Aorta (tissue), 5 donors: ENCODE data around the gene POLL. TPM values are rescaled to one million over a fixed set of nuclear protein-coding genes. Genes with fewer than 3 reads are reported as not detected.
A peak's percentile ranks its signal among the peaks of the same experiment; 100 is the strongest.

Source experiments
- ATAC-seq: fragments of 200-7000 bp; cut with Tn5 transposase; one replicate; pipeline ENCODE4 v1.9.1; 2022; ENCODE audit warnings: moderate library complexity; ENCODE audit not compliant: low FRiP score
- DNase-seq, 2 donors: peaks; one replicate each; pipeline ENCODE4 v3.0.0-alpha.2; 2020
- H3K27ac ChIP-seq, 2 donors: one replicate each; pipeline ENCODE4 v1.5.1; 2013; ENCODE audit warnings: low read length in 2 of 2, mild to moderate bottlenecking in 2 of 2, moderate library complexity in 2 of 2, control low read depth in 1 of 2, inconsistent platforms in 1 of 2, low read depth in 1 of 2
- H3K27me3 ChIP-seq, 2 donors: one replicate each; pipeline ENCODE4 v1.6.1; 2013; ENCODE audit warnings: control low read depth in 1 of 2, low read length in 1 of 2, mild to moderate bottlenecking in 1 of 2, moderate library complexity in 1 of 2; ENCODE audit not compliant: insufficient read depth in 2 of 2, control insufficient read depth in 1 of 2
- H3K36me3 ChIP-seq, 2 donors: one replicate each; pipeline ENCODE4 v1.6.1; 2013; ENCODE audit warnings: control low read depth in 1 of 2, low read length in 1 of 2, mild to moderate bottlenecking in 1 of 2; ENCODE audit not compliant: insufficient read depth in 2 of 2, control insufficient read depth in 1 of 2
- H3K4me1 ChIP-seq, 2 donors: one replicate each; pipeline ENCODE4 v1.6.1; 2013; ENCODE audit warnings: low read length in 2 of 2, control low read depth in 1 of 2, mild to moderate bottlenecking in 1 of 2, moderate library complexity in 1 of 2; ENCODE audit not compliant: insufficient read depth in 2 of 2, control insufficient read depth in 1 of 2
- H3K4me3 ChIP-seq, 2 donors: one replicate each; pipeline ENCODE4 v1.5.1; 2013; ENCODE audit warnings: low read length in 2 of 2, control low read depth in 1 of 2, mild to moderate bottlenecking in 1 of 2
- H3K9me3 ChIP-seq: one replicate; pipeline ENCODE4 v1.6.1; 2013; ENCODE audit warnings: mild to moderate bottlenecking, low read length; ENCODE audit not compliant: control insufficient read depth
- WGBS, 2 donors: extraction: QIAGEN DNeasy Blood & Tissue Kit; methylation state at CpG; one replicate each; pipeline ENCODE4 v1.1.7; 2013; 5-methylcytosine and 5-hydroxymethylcytosine counted together
- intact Hi-C, 2 donors: fragments of 100-400 bp; cut with DNase I; formaldehyde crosslinking; loops; one replicate each; pipeline versions ENCODE4 v1.14.2 to v1.15.0; 2022
- polyA plus RNA-seq, 2 donors: library from polyadenylated mRNA; stranded (reverse); fragments of 200-250 nt; gene quantifications; one replicate each; pipeline ENCODE4 v1.2.3, GENCODE V29; 2013
- total RNA-seq, 2 donors: library from RNA; stranded (reverse); fragmentation: NEBNext Ultra II Directional; extraction: Animal tissue kit (Norgen Biotek cat#: 25700); gene quantifications; one replicate each; pipeline ENCODE4 v1.2.1, GENCODE V29; 2021
- donor health status: healthy with polysubstance abuse.
- donor health status: Bipolar disorder and iron deficiency.
- donor health status: DM: no; HTN: no; CAD: no.
- donor health status: DM: no; HTN: no; CAD: no.
- donor health status: DM: yes; HTN: yes; CAD: no.

POLL gene
- total and polyA plus RNA-seq, 4 donors: 13.3 to 53.8 (median 24.2) TPM

DNA sequence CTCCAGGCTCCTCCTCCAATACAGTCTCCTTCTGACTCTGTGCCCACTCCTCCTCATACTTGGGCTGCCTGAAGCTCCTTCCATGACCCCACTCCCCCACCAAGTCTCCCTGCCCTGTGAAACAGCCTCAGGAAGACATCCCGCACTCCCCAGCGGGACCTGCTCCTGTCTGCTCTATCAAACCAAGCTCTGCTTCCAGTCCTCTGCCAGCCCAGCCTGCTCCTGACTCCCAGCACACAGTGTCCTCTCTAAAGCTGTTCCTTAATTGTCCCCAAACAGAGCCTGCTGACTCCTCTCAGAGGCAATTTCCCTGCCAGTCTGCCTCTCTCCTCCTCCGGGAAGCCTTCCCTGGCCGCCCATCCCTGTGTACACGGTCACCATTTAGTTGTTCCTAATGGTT lies 9.9 kb downstream of the POLL start:
- no peak overlapping the region for H3K27ac ChIP-seq
- no peak overlapping the region for H3K4me3 ChIP-seq
- no peaks in the 10 kb centered on the region for H3K9me3 ChIP-seq
- H3K27me3 ChIP-seq: no peaks in the 10 kb centered on the region
- intact Hi-C loops: no loop called here
- WGBS, 2 donors: 89 to 91% methylated on average over 5 of the region's 5 CpGs
- H3K36me3 ChIP-seq: no peaks in the 10 kb centered on the region
- no peak for ATAC-seq
- H3K4me1 ChIP-seq: no peaks in the 10 kb centered on the region
- no peak for DNase-seq

DNA sequence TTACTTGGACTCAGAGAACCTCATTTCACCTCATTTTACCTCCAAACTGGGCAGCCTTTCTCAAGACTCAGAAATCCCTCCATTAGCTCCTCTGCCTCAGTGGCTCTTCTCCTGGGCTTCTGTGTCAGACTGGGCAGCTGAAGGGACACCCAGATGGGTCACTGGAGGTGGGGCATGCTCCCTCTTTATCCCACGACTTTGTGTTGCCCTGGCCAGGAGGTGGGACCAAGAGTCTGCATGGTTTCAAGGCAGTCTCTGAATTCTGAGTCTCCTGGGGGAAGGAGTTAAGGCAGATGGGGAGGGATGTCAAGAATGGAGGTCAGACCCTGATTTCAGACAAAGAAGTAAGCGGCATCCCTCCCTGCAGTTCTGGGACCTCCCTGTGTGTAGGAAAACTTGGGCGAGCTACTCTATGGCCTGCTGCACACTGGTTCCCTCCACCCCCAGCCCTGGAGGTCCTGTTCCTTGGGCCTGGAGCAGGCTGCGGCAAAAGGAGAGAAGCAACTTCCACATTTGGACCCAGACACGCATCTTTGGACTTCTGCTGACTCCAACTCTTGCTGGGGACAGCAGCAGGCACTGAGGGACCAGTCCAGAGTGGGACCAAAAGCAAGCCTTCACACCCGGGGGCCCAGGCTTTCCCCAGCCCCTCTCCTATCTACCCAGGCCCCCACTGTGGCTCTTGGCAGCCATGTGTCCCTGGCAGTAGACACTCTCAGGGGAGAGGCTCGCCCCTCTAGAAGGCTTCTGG lies 10.8 kb downstream of the POLL start:
- WGBS, 2 donors: 87 to 92% methylated on average over 7 of the region's 7 CpGs
- no peaks in the 10 kb centered on the region for H3K4me1 ChIP-seq
- H3K36me3 ChIP-seq: no peaks in the 10 kb centered on the region
- DNase-seq (peak in 1 of 2 donors; percentile 52), ATAC-seq (no peak)
- H3K9me3 ChIP-seq: peaks cover 3% of the 10 kb centered on the region
- H3K4me3 ChIP-seq: no peak overlapping the region
- no peaks in the 10 kb centered on the region for H3K27me3 ChIP-seq
- intact Hi-C loops: no loop called here
- H3K27ac ChIP-seq: no peak overlapping the region

DNA sequence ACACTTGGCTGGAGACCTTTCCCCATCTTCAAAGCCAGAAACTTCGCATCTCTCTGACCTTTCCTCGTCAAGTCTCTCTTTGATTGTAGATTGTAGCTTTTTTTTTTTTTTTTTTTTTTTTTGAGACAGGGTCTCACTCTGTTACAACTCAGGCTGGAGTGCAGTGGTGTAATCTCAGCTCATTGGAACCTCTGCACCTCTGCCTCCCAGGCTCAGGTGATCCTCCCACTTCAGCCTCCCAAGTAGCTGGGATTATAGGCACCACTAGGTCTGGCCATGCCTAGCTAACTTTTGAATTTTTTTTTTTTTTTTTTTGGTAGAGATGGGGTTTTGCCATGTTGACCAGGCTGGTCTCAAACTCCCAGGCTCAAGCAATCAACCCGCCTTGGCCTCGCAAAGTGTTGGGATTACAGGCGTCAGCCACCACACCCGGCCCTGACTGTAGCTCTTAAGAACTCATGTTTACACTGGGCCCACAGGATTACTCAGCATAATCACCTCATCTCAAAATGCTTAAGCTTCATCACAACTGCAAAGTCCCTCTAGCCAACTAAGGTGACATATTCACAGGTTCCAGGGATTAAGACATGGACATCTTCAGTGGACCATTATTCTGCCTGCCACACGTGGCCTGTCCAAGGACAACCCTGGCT lies 11.7 kb downstream of the POLL start:
- Histone ChIP-seq H3K4me1 (no peaks in the 10 kb centered on the region), H3K36me3 (no peaks in the 10 kb centered on the region), H3K4me3 (no peak overlapping the region), H3K27ac (no peak overlapping the region), H3K9me3 (peaks cover 3% of the 10 kb centered on the region), H3K27me3 (no peaks in the 10 kb centered on the region)
- DNase-seq: peak in 1 of 2 donors; percentile 14
- intact Hi-C loops: no loop called here
- 91 to 92% methylated on average over 7 of the region's 7 CpGs for WGBS, 2 donors
- ATAC-seq: no peak

DNA sequence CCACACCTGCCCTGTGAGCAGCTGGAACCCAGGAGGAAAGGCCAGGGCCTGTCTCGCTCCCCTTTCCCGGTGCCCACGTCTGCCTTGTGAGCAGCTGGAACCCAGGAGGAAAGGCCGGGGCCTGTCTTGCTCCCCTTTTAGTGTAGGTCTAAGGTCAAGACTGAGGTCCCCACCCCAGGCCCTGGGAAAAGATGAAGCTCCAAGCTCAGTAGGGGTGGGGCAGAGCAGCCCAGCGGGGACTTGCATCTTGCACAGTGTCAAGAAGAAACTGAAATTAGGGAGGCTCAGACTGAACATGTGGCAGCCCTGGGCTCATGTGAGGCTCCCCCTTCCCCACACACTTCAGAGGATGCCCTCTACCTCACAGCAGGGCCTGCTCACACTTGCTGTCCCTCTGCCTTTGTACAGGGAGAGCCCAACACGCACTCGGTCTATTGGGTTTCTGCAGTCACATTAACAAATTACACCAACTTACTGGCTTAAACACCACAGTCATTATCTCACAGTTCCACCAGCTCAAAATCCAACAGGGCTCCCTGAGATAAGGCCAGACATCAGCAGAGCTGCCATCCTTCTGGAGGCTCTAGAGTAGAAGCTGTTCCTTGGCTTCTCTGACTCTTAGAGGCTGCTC lies 12.4 kb downstream of the POLL start:
- Histone ChIP-seq H3K4me3 (no peak overlapping the region), H3K27ac (no peak overlapping the region), H3K27me3 (no peaks in the 10 kb centered on the region), H3K9me3 (peaks cover 3% of the 10 kb centered on the region), H3K36me3 (no peaks in the 10 kb centered on the region), H3K4me1 (no peaks in the 10 kb centered on the region)
- ATAC-seq (no peak), DNase-seq (no peak)
- 88 to 95% methylated on average over 7 of the region's 7 CpGs for WGBS, 2 donors
- intact Hi-C loops: no loop called here

DNA sequence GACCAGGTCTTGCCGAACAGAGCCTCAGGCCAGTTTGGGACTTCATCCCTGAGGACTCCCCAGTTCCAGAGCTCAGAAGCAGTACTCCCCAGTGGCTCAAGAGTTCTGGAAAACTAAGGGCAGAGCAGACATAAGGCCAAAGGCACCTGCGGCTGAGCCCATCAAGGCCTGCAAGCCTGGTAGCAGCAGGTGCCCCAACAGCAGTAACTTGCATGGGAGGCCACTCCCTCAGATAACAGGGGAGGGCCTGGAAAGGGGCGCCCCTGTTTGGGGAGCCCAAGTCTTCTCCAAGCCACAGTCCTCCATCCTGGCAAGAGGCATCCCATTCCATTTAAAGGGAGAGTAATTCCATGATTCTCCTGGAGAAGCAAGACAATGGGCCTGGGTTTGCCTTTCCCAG lies 13.0 kb downstream of the POLL start:
- intact Hi-C loops: no loop called here
- Histone ChIP-seq H3K9me3 (peaks cover 3% of the 10 kb centered on the region), H3K4me3 (no peak overlapping the region), H3K27ac (no peak overlapping the region), H3K36me3 (no peaks in the 10 kb centered on the region), H3K27me3 (no peaks in the 10 kb centered on the region), H3K4me1 (no peaks in the 10 kb centered on the region)
- no peak for ATAC-seq
- peak in 1 of 2 donors; percentile 33 for DNase-seq
- WGBS, 2 donors: 87 to 90% methylated on average over 3 of the region's 3 CpGs

DNA sequence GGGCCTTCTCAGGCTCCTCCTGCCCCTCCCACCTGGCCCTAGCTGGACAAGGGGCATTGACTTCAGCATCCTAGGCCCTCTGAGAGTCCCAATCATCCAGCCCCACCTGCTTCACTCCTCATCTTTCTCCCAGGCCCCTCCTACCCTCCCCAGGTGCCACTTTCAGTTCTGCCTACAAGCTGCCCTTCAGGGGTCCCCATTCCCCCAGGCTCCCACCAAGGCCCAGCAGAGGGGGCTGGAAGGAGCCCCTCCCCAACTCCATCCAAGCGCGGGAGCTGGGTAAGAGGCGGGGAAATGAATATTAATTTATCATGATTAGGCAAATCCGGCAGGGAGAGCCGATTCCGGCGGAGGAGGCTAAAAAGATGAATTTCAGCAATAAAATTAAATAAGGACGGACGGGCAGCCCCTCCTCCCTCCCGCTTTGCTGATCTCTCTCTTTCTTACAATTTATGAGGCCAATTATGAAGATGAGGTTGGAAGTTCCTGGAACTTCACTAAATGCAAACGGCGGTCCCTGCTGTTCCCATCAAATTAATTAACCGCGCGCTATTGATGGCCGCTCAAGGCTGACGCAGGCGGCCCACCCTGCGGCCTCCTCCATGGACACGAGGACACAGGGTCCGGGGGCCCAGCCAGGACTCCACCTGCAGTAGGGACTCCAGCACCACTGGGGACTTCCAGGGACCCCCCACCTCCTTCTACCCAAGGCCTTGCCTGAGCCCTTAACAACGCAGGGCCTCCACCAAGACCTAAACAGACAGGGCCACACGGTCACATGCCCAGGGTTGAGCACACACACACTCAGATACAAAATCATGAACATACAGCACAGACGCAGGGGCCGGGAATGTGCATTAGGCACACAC lies 13.9 kb downstream of the POLL start:
- Histone ChIP-seq H3K9me3 (peaks cover 3% of the 10 kb centered on the region), H3K4me1 (no peaks in the 10 kb centered on the region), H3K4me3 (no peak overlapping the region), H3K27ac (no peak overlapping the region), H3K36me3 (no peaks in the 10 kb centered on the region), H3K27me3 (no peaks in the 10 kb centered on the region)
- ATAC-seq: no peak
- intact Hi-C loops: loop anchor here in 1 of 2 donors (5.0 kb wide), 1 partner anchor 302 kb away; no protein-coding TSS in a partner anchor
- DNase-seq: no peak
- 86 to 87% methylated on average over 25 of the region's 25 CpGs for WGBS, 2 donors

DNA sequence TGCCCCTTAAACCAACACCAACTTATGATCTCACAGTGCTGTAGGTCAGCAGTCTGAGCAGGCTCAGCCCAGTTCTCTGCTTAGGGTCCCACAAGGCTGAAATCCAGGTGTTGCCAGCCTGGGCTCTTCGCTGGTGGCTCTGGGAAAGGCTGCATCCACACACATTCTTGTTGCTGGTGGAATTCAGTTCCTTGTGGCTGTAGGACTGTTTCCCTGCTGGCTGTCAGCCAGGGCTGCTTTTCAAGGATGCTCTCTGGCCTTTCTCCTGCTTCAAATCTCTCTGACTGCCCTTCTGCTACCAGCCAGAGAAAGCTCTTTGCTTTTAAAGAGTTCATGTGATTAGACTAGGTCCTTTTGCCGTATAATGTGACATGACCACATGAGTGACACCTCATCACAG lies 15.3 kb downstream of the POLL start:
- 95% methylated on average over 2 of the region's 2 CpGs for WGBS, 2 donors
- intact Hi-C loops: loop anchor here in 1 of 2 donors (5.0 kb wide), 1 partner anchor 300 kb away; no protein-coding TSS in a partner anchor

DNA sequence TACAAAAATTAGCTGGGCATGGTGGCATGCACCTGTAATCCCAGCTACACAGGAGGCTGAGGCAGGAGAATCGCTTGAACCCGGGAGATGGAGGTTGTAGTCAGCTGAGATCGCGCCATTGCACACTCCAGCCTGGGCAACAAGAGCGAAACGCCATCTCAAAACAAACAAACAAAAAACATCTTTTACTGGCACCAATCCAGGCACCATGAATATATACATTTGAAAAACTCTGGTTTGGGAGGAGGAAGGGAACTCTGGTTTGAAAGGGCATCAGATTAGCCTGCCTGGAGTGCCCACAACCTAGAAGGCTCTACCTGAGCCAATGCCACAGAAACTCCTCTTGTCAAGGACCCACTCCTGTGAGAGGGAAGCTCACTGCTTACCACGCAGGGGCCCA lies 15.9 kb downstream of the POLL start:
- intact Hi-C loops: loop anchor here in 1 of 2 donors (5.0 kb wide), 1 partner anchor 300 kb away; no protein-coding TSS in a partner anchor
- Histone ChIP-seq H3K4me1 (no peaks in the 10 kb centered on the region), H3K4me3 (no peak overlapping the region), H3K27ac (no peak overlapping the region), H3K36me3 (no peaks in the 10 kb centered on the region), H3K27me3 (no peaks in the 10 kb centered on the region), H3K9me3 (peaks cover 3% of the 10 kb centered on the region)
- DNase-seq (no peak), ATAC-seq (no peak)
- WGBS, 2 donors: 85 to 86% methylated on average over 7 of the region's 7 CpGs

More for the DNA sequence above, 15.3 kb downstream of the POLL start:
- no peak for ATAC-seq
- no peak for DNase-seq
- no peaks in the 10 kb centered on the region for H3K4me1 ChIP-seq
- no peak overlapping the region for H3K4me3 ChIP-seq
- no peaks in the 10 kb centered on the region for H3K36me3 ChIP-seq
- peaks cover 3% of the 10 kb centered on the region for H3K9me3 ChIP-seq
- H3K27me3 ChIP-seq: no peaks in the 10 kb centered on the region
- no peak overlapping the region for H3K27ac ChIP-seq
